GM15510 (cell line): ENCODE measurements around the gene CEP68.

Source experiments
- POLR2A ChIP-seq: IDR thresholded peaks from 3 replicates; pipeline ENCODE4 v1.6.1; 2011; ENCODE audit warnings: borderline replicate concordance; ENCODE audit not compliant: insufficient read length; ENCODE audit errors: extremely low read depth

CEP68 gene

GRCh38 chr2:65076345-65076710, 20.1 kb downstream of the CEP68 start:
- no peak for TF ChIP-seq POLR2A

DNA sequence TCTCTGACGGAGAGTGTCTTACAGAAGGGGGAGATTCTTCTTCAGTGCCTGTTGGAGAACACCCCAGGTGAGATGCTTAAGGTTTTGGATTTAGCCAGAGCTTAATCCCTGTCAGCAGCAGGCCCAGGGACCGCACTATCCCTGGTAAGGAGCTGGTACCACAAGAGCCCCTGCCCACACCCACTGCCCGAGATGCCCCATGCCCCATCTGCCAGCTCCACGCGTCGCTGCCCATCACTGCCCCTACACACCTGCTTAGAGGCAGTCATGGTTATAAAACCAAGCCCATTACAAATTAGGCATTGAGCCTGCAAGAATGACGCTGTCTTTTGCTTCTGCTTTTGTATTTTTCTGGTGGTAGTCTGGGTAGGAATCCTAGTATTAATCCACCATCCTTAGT, 21.7 kb downstream of the CEP68 start:
- TF ChIP-seq POLR2A: no peak

DNA sequence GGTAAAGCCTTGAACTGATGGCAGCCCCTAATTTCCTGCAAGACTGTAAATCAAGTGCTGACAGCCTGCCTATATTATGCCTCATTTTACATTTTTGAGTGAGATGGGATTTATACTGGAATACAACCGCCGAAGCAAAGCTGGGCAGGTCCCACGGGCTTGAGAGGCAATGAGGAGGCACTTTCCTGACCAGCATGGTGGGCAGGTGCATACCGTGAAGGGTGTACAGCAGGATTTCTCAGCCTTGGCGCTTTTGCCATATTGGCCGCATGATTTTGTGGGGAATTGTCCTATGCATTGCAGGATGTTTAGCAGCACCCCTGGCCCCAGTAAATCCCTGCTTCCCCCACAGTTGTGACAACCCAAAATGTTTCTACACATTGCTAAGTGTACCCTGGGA, 22.8 kb downstream of the CEP68 start:
- no peak for TF ChIP-seq POLR2A

- no peak for TF ChIP-seq POLR2A
Measured at GRCh38 chr2:65081232-65081685, 25.0 kb downstream of the CEP68 start.

DNA sequence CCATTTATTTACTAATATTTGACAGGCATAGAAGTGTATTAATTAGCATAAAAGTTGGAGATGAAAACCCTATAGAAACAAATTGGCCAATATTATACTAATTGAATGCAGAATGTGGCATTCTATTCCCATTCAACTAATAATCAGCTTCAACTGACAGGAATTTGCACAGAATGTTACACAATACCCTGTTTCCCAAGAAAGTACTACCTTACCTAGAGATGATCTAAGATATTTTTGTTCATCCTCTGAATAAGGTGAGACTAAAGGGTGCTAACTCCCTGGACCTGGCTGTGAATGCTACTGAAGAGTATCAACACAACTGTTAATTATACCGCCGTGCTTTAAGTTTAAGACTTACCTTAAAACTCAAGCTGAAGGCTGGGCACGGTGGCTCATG, 28.9 kb downstream of the CEP68 start:
- TF ChIP-seq POLR2A: no peak

GRCh38 chr2:65092791-65093190, 36.6 kb downstream of the CEP68 start:
- no peak for TF ChIP-seq POLR2A

DNA sequence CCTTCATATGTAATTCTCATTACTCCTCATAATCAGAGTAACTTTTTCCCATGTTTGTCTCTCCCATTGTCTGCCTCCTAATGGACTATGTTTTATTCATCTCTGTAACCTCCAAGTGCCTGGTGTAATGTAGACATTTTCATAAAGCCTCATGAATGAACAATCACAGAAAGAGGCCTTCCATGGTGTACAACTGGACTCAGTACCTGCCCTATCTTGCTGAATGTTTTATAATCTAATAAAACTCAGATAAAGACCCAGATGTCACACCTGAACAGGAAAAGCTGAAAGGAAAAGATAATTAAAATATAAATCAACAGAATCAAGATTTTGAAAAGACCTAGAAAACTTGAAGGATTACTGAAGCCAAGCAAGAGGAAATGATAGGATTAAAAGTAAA, 37.0 kb downstream of the CEP68 start:
- TF ChIP-seq POLR2A: no peak

GRCh38 chr2:65096948-65097347, 40.7 kb downstream of the CEP68 start:
- TF ChIP-seq POLR2A: no peak

GRCh38 chr2:65097844-65098243, 41.6 kb downstream of the CEP68 start:
- TF ChIP-seq POLR2A: no peak

- no peak for TF ChIP-seq POLR2A
Measured at GRCh38 chr2:65098741-65099140, 42.5 kb downstream of the CEP68 start.

DNA sequence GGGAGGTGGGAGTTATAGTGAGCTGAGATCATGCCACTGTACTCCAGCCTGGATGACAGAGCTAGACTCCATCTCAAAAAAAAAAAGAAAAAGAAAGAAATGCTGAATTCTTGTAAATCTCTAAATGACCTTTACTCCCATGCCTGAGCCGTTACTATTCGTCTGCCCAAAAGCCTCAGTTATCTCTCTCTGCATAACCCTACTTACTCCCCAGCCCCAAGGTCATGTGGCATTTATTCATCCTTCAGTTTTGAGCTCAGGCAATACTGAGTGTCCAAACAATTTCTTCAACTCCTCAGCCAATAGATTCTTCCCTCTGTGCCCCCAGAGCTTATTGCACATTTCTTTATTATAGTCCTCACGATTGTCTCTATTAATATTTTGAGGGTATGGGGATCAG, 44.9 kb downstream of the CEP68 start:
- no peak for TF ChIP-seq POLR2A

- no peak for TF ChIP-seq POLR2A
Measured at GRCh38 chr2:65103013-65103715, 46.9 kb downstream of the CEP68 start.

GRCh38 chr2:65107530-65107929, 51.3 kb downstream of the CEP68 start:
- no peak for TF ChIP-seq POLR2A

DNA sequence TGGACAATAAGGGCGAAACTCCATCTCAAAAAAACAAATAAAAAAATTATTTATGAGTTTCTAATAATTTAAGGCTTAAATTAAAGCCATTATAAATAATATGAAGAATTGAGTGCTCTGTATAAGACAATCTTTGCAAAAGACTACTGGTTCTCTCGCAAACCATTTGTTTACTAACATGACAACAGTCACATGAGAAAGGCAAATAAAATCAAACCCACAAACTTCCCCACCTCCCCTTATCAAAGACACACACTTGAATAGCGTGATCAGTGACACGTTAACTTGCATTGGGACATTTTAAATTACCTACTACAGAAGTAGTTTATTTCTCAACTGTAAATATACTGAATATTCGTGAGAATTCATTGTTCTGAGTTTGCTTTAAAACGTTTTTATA, 52.6 kb downstream of the CEP68 start:
- no peak for TF ChIP-seq POLR2A

DNA sequence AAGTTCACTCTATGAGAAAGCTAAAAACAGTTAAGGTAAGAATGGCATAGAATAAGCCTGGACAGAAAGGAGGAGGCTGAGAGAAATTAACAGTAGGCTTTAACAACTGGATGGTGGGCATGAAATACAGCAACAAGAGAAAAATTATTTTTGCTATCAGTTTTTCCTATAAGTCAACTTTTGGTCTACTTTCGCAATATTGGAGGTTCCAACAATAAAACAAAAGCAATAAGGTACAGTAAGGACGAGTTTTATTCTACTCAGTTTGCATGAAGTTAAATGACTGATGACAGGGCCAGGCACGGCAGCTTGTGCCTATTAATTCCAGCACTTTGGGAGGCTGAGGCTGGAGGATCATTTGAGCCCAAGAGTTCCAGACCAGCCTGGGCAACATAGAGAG, 56.4 kb downstream of the CEP68 start:
- no peak for TF ChIP-seq POLR2A

DNA sequence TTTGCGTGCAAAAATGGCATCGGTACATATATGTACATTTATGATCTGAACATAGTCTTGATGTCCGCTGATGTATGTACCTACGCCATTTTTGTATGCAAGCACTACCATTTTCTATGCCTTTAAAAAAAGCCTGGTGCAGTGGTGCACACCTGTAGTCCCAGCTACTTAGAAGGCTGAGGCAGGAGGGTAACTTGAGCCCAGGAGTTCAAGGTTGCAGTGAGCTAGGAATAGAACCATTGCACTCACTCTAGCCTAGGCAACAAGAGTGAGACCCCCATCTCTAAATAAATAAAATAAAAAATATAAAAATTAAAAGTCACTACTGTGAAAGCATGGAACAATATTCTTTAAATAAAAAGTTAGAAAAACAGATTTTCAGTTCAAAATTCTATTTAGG, 57.0 kb downstream of the CEP68 start:
- TF ChIP-seq POLR2A: no peak

GRCh38 chr2:65113816-65114215, 57.6 kb downstream of the CEP68 start:
- TF ChIP-seq POLR2A: no peak
